ENCODE data around the gene UBE2E1.

UBE2E1 gene

DNA sequence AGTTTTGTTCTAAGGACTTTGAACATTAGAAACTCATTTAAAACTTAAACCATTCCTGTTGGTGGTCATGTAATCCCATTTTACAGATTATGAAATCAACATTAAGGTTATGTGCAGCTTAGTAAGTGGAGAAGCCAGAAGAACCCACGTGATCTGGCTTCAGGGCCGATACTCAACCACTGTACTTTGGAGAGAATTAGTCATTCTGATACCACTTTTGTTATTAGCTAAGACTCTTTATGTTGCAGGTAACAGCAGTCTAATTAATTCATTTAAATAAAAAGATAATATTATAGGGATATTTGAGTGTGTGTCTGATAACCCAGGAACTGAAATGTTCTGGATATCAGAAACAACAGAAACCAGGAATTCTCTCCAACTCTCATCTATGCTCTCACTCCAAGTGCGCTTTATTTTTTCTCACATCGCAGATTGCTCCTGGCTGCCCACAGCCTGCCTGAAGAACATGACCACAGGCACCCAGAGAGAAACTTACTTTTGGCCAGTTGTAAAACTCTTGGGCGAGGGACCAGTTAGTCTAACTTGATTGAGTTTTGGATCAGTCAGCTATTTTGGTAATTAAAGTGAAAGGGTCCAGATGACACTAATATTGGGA, 25.2 kb downstream of the UBE2E1 start:
- no peak overlapping the region for H2AFZ ChIP-seq (ENCODE audit: low read length)
- no peak overlapping the region for H3K4me2 ChIP-seq (ENCODE audit: low read length)
- no peaks in the 10 kb centered on the region for H3F3A ChIP-seq (ENCODE audit: insufficient read depth, low read length)
- peaks cover 3% of the 10 kb centered on the region; the same call in 1 of the 2 replicates for H4K20me1 ChIP-seq (ENCODE audit: insufficient read depth, low read length)
- H3K27ac ChIP-seq (ENCODE audit: low read depth, low read length, poor library complexity, severe bottlenecking) = no peak overlapping the region
- peaks cover 7% of the 10 kb centered on the region; the same call in 1 of the 2 replicates for H3K79me2 ChIP-seq (ENCODE audit: insufficient read depth, low read length)
- H3K27me3 ChIP-seq (ENCODE audit: insufficient read depth, low read length) = no peaks in the 10 kb centered on the region
- H3K9ac ChIP-seq (ENCODE audit: low read length) = no peak overlapping the region
- no peaks in the 10 kb centered on the region for H3K9me3 ChIP-seq (ENCODE audit: low read length)
- H3K4me1 ChIP-seq (ENCODE audit: insufficient read depth, low read length, severe bottlenecking) = peaks cover 20% of the 10 kb centered on the region
- H3K9me2 ChIP-seq (ENCODE audit: low read depth, low read length) = no peaks in the 10 kb centered on the region
- no peak for TF ChIP-seq EZH2 (IDR thresholded peaks at IDR 0.05; ENCODE audit: borderline replicate concordance, low read length)
- TF ChIP-seq, protein P1, sequence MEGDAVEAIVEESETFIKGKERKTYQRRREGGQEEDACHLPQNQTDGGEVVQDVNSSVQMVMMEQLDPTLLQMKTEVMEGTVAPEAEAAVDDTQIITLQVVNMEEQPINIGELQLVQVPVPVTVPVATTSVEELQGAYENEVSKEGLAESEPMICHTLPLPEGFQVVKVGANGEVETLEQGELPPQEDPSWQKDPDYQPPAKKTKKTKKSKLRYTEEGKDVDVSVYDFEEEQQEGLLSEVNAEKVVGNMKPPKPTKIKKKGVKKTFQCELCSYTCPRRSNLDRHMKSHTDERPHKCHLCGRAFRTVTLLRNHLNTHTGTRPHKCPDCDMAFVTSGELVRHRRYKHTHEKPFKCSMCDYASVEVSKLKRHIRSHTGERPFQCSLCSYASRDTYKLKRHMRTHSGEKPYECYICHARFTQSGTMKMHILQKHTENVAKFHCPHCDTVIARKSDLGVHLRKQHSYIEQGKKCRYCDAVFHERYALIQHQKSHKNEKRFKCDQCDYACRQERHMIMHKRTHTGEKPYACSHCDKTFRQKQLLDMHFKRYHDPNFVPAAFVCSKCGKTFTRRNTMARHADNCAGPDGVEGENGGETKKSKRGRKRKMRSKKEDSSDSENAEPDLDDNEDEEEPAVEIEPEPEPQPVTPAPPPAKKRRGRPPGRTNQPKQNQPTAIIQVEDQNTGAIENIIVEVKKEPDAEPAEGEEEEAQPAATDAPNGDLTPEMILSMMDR (IDR thresholded peaks at IDR 0.05; ENCODE audit: low read length) = no peak
- H3K36me3 ChIP-seq (ENCODE audit: insufficient read depth, low read length) = 0 out of 2 replicates have a peak, but pooled peaks cover 5% of the 10 kb centered on the region
- H3K4me3 ChIP-seq (ENCODE audit: low read depth, low read length, poor library complexity, severe bottlenecking) = no peak overlapping the region

DNA sequence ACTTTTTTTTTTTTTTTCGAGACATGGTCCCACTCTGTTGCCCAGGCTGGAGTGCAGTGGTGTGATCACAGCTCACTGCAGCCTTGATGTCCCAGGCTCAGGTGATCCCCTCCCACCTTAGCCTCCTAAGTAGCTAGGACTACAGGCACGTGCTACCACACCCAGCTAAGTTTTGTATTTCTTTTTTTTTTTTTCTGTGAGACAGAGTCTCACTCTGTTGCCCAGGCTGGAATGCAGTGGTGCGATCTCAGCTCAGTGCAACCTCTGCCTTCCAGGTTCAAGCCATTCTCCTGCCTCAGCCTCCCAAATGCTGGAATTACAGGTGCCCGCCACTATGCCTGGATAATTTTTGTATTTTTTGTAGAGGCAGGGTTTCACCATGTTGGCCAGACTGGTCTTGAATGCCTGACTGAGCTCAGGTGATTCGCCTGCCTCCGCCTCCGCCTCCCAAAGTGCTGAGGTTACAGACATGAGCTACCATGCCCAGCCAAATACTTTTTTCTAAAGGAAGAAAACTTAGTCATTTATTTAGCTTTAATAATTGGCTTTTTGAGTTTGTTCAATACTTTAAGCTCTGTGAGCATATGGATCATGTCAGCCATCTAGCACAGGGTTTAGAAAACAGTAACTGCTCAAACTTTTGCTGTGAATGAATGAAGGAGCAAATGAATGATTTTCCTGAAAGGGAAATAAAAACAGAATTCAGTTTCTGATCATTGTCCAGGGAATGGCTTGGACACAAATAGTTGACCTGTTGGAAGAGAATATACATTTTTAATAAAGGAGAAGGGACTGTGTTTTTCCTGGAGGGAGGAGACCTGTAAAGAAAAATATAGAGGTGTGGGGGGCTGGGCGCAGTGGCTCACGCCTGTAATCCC, 26.0 kb downstream of the UBE2E1 start:
- H3F3A ChIP-seq (ENCODE audit: insufficient read depth, low read length) = no peaks in the 10 kb centered on the region
- H3K4me3 ChIP-seq (ENCODE audit: low read depth, low read length, poor library complexity, severe bottlenecking) = no peak overlapping the region
- no peak for TF ChIP-seq EZH2 (IDR thresholded peaks at IDR 0.05; ENCODE audit: borderline replicate concordance, low read length)
- TF ChIP-seq, protein P1 (IDR thresholded peaks at IDR 0.05; ENCODE audit: low read length) = no peak
- H3K27ac ChIP-seq (ENCODE audit: low read depth, low read length, poor library complexity, severe bottlenecking) = no peak overlapping the region
- H3K9me2 ChIP-seq (ENCODE audit: low read depth, low read length) = no peaks in the 10 kb centered on the region
- H3K36me3 ChIP-seq (ENCODE audit: insufficient read depth, low read length) = no peaks in the 10 kb centered on the region
- no peaks in the 10 kb centered on the region for H3K9me3 ChIP-seq (ENCODE audit: low read length)
- H3K9ac ChIP-seq (ENCODE audit: low read length) = no peak overlapping the region
- H3K4me2 ChIP-seq (ENCODE audit: low read length) = no peak overlapping the region
- H2AFZ ChIP-seq (ENCODE audit: low read length) = no peak overlapping the region
- H4K20me1 ChIP-seq (ENCODE audit: insufficient read depth, low read length) = peaks cover 3% of the 10 kb centered on the region; the same call in 1 of the 2 replicates
- no peaks in the 10 kb centered on the region for H3K27me3 ChIP-seq (ENCODE audit: insufficient read depth, low read length)
- peaks cover 26% of the 10 kb centered on the region for H3K4me1 ChIP-seq (ENCODE audit: insufficient read depth, low read length, severe bottlenecking)
- H3K79me2 ChIP-seq (ENCODE audit: insufficient read depth, low read length) = peaks cover 11% of the 10 kb centered on the region; the same call in 1 of the 2 replicates

DNA sequence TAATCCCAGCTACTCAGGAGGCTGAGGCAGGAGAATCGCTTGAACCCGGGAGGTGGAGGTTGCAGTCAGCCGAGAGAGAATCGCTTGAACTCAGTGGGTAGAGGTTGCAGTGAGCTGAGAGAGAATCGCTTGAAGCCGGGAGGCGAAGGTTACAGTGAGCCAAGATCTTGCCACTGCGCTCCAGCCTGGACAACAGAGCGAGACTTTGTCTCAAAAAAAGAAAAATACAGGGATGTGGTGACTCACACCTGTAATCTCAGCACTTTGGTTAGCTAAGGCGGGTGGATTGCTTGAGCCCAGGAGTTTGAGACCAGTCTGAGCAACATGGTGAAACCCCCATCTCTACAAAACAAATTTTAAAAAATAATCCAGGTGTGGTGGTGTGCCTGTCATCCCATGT, 26.8 kb downstream of the UBE2E1 start:
- H3K36me3 ChIP-seq (ENCODE audit: insufficient read depth, low read length) = no peaks in the 10 kb centered on the region
- H3K4me3 ChIP-seq (ENCODE audit: low read depth, low read length, poor library complexity, severe bottlenecking) = no peak overlapping the region
- H3K9ac ChIP-seq (ENCODE audit: low read length) = no peak overlapping the region
- H3K79me2 ChIP-seq (ENCODE audit: insufficient read depth, low read length) = peaks cover 10% of the 10 kb centered on the region
- no peaks in the 10 kb centered on the region for H3K9me2 ChIP-seq (ENCODE audit: low read depth, low read length)
- no peaks in the 10 kb centered on the region for H3K27me3 ChIP-seq (ENCODE audit: insufficient read depth, low read length)
- H2AFZ ChIP-seq (ENCODE audit: low read length) = no peak overlapping the region
- no peak overlapping the region for H3K4me2 ChIP-seq (ENCODE audit: low read length)
- TF ChIP-seq, protein P1 (IDR thresholded peaks at IDR 0.05; ENCODE audit: low read length) = no peak
- no peak for TF ChIP-seq EZH2 (IDR thresholded peaks at IDR 0.05; ENCODE audit: borderline replicate concordance, low read length)
- peaks cover 33% of the 10 kb centered on the region for H3K4me1 ChIP-seq (ENCODE audit: insufficient read depth, low read length, severe bottlenecking)
- peaks cover 3% of the 10 kb centered on the region; the same call in 1 of the 2 replicates for H4K20me1 ChIP-seq (ENCODE audit: insufficient read depth, low read length)
- H3F3A ChIP-seq (ENCODE audit: insufficient read depth, low read length) = no peaks in the 10 kb centered on the region
- H3K9me3 ChIP-seq (ENCODE audit: low read length) = no peaks in the 10 kb centered on the region
- H3K27ac ChIP-seq (ENCODE audit: low read depth, low read length, poor library complexity, severe bottlenecking) = no peak overlapping the region
